ENCODE measurements around the gene LEPR.

DNA sequence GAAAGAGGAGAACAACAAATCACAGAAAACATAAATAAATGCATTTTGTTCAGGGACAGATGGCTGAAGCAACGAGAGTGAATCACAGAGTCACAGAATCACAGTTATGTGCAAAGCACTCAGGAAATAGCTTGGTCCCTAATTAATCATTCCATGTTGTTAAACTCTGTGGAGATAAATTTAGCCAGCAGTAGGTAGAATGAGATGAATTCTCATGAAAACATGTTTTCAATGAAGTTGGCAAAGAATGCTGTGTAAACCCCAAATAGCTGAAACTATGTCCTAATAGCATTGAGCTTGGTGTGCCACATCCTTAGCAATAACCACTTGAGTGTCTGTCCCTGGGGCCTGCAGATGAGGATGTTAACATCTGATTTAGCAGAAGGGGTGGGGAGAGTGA, 20.4 kb downstream of the LEPR start:
- TF ChIP-seq, protein P1, sequence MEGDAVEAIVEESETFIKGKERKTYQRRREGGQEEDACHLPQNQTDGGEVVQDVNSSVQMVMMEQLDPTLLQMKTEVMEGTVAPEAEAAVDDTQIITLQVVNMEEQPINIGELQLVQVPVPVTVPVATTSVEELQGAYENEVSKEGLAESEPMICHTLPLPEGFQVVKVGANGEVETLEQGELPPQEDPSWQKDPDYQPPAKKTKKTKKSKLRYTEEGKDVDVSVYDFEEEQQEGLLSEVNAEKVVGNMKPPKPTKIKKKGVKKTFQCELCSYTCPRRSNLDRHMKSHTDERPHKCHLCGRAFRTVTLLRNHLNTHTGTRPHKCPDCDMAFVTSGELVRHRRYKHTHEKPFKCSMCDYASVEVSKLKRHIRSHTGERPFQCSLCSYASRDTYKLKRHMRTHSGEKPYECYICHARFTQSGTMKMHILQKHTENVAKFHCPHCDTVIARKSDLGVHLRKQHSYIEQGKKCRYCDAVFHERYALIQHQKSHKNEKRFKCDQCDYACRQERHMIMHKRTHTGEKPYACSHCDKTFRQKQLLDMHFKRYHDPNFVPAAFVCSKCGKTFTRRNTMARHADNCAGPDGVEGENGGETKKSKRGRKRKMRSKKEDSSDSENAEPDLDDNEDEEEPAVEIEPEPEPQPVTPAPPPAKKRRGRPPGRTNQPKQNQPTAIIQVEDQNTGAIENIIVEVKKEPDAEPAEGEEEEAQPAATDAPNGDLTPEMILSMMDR (IDR thresholded peaks at IDR 0.05): no peak
- TF ChIP-seq EP300 (IDR thresholded peaks at IDR 0.05): no peak
- no peak for TF ChIP-seq POLR2AphosphoS5 (IDR thresholded peaks at IDR 0.05)
- no peak for TF ChIP-seq POLR2A (IDR thresholded peaks at IDR 0.05; ENCODE audit: low read depth)

Data from esophagus muscularis mucosa (tissue), 4 donors.